GM12801 (cell line): ENCODE results near the gene DNAJB8.

Experiments
- TF ChIP-seq, protein P1 (sequence below): IDR thresholded peaks from one replicate; pipeline ENCODE4 v1.5.1; 2011; ENCODE audit warnings: control low read depth; ENCODE audit not compliant: insufficient read length; ENCODE audit errors: extremely low read depth

DNAJB8 gene

DNA sequence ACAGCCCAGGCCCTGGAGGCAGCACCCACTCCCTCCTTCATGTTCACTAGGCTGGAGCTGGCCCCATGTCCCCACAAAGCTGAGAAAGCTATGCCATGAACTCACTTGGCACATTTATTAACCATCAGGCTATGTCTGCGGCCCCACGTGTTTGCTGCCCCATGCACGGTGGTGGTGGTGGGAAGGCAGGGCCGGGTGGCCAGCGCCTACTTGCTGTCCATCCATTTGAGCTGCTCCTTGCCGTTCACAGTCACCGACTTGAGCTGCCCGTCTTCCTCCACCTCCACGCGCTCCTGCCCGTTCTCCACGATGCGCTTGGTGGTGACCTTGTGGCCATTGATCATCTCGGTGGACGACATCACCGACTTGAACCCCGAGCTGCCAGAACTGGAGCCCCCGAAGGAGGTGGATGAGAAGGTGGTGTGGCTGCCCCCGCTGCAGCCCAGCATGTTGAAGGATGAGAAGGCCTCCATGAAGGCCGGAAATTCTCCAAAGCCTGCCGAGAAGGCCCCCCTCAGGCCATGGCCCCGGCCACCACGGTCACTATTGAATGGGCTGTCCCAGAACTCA, 4.3 kb downstream of the DNAJB8 start:
- TF ChIP-seq, protein P1, sequence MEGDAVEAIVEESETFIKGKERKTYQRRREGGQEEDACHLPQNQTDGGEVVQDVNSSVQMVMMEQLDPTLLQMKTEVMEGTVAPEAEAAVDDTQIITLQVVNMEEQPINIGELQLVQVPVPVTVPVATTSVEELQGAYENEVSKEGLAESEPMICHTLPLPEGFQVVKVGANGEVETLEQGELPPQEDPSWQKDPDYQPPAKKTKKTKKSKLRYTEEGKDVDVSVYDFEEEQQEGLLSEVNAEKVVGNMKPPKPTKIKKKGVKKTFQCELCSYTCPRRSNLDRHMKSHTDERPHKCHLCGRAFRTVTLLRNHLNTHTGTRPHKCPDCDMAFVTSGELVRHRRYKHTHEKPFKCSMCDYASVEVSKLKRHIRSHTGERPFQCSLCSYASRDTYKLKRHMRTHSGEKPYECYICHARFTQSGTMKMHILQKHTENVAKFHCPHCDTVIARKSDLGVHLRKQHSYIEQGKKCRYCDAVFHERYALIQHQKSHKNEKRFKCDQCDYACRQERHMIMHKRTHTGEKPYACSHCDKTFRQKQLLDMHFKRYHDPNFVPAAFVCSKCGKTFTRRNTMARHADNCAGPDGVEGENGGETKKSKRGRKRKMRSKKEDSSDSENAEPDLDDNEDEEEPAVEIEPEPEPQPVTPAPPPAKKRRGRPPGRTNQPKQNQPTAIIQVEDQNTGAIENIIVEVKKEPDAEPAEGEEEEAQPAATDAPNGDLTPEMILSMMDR = no peak

DNA sequence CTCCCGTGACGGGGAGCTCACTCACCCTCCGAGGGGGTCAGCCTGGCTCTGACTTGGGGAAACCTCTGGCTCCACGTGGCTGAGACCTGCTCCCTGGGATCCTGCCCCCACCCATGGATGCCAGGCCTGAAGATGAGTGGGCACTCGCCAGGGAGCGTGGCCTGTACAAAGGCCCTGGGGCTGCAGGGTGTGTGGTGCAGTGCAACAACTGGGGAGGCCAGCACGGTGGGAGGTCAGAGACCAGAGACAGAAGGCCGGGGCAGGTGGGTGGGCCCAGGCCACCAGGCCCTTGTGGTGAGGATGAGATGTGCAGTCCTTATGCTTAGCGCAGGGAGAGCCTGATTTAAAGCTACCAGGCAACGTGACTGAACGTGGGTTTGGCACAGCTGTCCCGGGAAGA, 5.0 kb downstream of the DNAJB8 start:
- TF ChIP-seq, protein P1 = no peak

DNA sequence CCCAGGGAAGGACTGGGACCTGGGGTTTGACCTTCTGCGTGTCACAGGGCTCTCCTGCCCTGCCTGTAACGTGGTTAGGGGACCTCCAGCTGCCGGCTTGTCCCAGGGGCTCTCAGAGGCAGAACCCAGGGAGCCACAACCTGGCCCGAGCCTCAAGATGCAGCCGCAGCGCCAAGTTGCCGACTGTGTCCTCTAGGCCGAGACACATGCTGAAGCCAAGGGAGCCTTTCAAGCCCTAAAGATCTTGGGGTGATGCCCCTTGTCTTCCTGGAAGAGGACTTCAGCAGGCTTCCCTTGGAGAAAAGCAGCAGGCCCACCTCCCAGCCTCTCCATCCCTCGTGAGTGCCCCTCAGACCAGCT, 7.2 kb downstream of the DNAJB8 start:
- TF ChIP-seq, protein P1 = no peak

DNA sequence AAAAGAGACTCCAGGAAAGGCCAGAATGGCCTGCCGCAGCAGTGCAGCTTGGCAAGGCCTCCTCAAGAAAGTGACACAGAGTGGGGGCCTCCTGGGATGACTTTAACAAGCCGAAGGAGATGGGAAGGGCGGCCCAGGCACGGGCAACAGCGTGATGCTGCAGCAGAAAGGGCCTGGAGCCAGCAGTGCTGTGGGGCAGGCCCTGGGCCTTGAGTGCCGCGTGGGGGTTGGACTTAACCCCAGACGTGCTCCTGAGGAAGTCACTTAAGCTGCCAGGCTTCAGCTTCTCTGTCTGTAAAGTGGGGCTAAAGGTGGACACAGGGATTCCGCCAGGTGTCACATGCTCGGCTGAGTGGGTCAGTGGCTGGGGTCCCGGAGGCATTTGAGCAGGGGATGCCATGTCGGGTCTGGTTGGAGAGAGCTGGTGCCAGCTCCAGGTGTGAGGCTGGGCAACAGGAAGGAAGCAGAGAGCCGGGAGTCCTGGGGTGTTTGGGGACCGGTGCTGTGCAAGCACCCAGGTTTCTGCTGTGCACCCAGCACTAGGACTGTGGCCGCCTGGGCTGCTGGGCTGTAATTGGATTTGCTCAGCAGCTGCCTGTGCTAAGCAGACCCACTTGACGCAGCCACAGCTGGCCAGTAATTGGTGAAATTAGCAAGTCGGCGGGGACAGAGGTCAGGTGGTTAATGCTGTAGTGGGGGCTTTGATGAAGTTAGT, 7.8 kb downstream of the DNAJB8 start:
- TF ChIP-seq, protein P1 = no peak

DNA sequence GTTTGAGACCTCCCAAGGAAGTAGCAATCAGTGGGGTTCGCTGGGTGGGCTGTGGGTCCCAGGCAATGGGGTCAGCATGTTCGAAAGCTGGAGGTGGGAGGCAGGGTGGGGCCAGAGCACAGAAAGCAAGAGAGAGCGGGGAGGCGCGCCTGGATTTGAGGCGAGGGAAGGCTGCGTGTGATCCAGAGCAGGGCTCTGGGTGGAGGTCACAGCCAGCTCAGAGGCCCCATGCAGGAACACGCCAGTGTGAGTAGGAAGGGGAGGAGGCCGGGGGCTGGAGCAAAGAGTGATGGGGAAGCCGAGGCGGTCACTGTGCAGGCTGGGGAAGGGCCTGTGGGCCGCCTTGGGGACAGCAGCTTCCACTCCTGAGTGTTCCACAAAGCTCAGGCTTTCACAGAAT, 8.8 kb downstream of the DNAJB8 start:
- TF ChIP-seq, protein P1 = no peak

DNA sequence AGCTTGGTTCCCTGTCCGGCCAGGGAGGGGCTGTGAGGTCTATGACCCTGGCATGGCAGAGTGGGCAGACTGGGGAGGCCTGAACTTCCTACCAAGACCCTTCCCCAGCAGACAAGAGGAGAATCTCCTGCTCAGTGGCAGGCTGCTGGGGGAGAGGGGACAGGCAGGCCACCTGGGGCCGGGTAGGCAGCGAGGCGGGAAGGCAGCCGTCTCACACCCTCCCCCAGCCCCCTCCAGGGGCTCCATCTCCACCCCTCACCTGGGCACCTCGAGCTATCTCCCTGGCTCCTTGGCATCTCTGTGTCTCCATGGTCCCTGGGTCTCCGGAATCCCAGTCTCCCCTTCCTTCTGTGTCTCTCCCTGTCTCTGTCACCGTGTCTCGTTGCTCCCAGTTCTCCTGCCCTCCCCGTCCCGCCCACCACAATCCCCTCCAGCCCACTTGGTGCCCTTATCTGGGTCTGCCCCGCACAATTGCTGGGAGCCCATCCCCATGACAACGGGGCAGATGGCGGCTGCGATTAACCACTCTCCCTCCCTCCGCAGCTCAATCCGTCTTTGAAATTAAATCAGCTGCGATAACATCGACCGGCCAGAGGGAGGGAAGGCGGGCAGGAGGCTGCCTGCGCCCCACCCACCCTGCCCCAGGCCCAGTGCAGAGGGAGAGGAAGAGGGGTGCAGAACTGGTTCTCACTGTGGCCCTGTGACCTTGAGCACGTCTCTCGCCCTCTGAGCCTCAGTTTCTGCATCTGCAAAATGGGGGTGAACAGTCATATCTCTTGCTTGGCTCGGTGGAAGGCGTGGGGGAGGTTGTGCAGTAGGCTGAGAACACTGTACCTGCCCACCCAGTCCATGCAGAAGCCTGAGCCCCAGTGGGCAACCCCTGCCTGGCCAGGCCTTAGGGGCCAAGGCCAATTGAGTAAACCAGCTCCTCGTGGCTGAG, 9.6 kb downstream of the DNAJB8 start:
- TF ChIP-seq, protein P1 = no peak
